NB4 (cell line): ENCODE measurements around the gene OR4F15.

Experiments
- CTCF ChIP-seq: IDR thresholded peaks from one replicate; pipeline ENCODE4 v1.5.1; 2012; ENCODE audit warnings: low read depth, low read length
- POLR2A ChIP-seq: IDR thresholded peaks from 2 replicates; pipeline ENCODE4 v1.6.1; 2011; ENCODE audit warnings: mild to moderate bottlenecking; ENCODE audit not compliant: insufficient read length; ENCODE audit errors: extremely low read depth

GRCh38 chr15:101844916-101845315, 32.9 kb downstream of the OR4F15 start:
- TF ChIP-seq CTCF, result no peak
- no peak for TF ChIP-seq POLR2A
